ENCODE data around the gene ZNF587B. TPM values are rescaled to one million over a fixed set of nuclear protein-coding genes. Genes with fewer than 3 reads are reported as not detected.
A peak's percentile ranks its signal among the peaks of the same experiment; 100 is the strongest.

Gene ZNF587B
- total RNA-seq, 2 experiments from 2014 or later, result 23.0 to 23.8 TPM

DNA sequence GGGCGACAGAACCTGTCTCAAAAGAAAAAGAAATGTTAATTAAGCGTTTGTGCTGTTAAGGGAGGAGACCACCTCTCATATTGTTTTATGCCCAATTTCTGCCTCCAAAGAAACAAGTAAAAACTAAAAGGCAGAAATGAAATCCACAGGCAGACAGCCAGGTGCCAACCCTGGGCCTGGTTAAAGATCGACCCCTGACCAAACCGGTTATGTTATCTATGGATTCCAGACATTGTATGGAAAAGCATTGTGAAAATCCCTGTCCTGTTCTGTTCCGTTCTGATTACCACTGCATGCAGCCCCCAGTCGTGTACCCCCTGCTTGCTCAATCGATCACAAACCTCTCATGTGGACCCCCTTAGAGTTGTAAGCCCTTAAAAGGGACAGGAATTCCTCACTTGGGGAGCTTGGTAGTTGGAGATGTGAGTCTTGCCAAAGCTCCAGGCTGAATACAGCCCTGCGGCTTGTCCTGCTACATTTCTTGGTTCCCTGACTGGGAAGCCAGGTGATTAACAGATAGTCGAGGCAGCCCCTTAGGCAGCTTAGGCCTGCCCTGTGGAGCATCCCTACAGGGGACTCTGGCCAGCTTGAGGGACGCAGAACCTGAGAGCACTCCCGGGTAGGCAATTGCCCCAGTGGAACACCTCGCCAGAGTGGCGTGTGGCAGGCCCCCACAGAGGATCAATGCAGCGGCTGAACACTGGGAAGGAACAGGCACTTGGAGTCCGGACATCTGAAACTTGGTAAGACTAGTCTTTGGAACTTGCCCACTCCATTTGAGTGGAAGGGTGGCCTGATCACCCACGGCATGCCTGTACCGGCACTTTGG lies 14.6 kb upstream of the ZNF587B start:
- Mint-ChIP-seq H3K4me1 (ENCODE audit: low read depth) (peaks cover 55% of the 10 kb centered on the region), H3K27me3 (no peaks in the 10 kb centered on the region), H3K4me3 (peak overlapping the region; percentile 97), H3K36me3 (ENCODE audit: low read depth) (peaks cover 44% of the 10 kb centered on the region), H3K9me3 (no peaks in the 10 kb centered on the region), H3K27ac (peak overlapping the region; percentile 94)
- intact Hi-C loops (cut with DNase I, micrococcal nuclease), result loop anchor here (5.0 to 10.0 kb wide), 3 partner anchors 339 to 509 kb away; partner anchors contain the start of genes ZNF17 (in 1 of the 2), ZNF329 (in 1 of the 2) and ZSCAN22 (in 1 of the 2)
- TF ChIP-seq, protein P1, sequence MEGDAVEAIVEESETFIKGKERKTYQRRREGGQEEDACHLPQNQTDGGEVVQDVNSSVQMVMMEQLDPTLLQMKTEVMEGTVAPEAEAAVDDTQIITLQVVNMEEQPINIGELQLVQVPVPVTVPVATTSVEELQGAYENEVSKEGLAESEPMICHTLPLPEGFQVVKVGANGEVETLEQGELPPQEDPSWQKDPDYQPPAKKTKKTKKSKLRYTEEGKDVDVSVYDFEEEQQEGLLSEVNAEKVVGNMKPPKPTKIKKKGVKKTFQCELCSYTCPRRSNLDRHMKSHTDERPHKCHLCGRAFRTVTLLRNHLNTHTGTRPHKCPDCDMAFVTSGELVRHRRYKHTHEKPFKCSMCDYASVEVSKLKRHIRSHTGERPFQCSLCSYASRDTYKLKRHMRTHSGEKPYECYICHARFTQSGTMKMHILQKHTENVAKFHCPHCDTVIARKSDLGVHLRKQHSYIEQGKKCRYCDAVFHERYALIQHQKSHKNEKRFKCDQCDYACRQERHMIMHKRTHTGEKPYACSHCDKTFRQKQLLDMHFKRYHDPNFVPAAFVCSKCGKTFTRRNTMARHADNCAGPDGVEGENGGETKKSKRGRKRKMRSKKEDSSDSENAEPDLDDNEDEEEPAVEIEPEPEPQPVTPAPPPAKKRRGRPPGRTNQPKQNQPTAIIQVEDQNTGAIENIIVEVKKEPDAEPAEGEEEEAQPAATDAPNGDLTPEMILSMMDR (IDR thresholded peaks at IDR 0.05), result no peak
- H3K4me1 ChIP-seq (ENCODE audit: insufficient read depth, low read length), result peaks cover 45% of the 10 kb centered on the region
- CTCF ChIA-PET, result interaction anchor here (1.0 kb wide), 1 partner anchor 46 kb away, joined by 4 read pairs; the partner anchor contains the start of gene ZNF586
- POLR2A ChIA-PET, result interaction anchor here (0.6 to 1.9 kb wide), 15 partner anchors 15 to 201 kb away, joined by 3 to 17 read pairs (median 4); partner anchors contain the start of genes ZNF134, ZNF154, ZNF211 and ZNF417
- ATAC-seq (ENCODE audit: poor library complexity) (no peak), DNase-seq (no peak)
- H3K9me3 ChIP-seq (ENCODE audit: control insufficient read depth in 1 of 2, insufficient read depth in 1 of 2, low read length in 2 of 2), result no peaks in the 10 kb centered on the region
- H3K27ac ChIP-seq (ENCODE audit: low read depth in 1 of 2, low read length in 2 of 2), result peak overlapping the region; percentile 55 to 71
- H3K4me3 ChIP-seq (ENCODE audit: low read length), result peak overlapping the region; percentile 74
- H3K27me3 ChIP-seq (ENCODE audit: control insufficient read depth in 1 of 2, insufficient read depth in 2 of 2, low read length in 2 of 2), result no peaks in the 10 kb centered on the region
- H3K36me3 ChIP-seq (ENCODE audit: insufficient read depth, low read length), result peaks cover 4% of the 10 kb centered on the region

DNA sequence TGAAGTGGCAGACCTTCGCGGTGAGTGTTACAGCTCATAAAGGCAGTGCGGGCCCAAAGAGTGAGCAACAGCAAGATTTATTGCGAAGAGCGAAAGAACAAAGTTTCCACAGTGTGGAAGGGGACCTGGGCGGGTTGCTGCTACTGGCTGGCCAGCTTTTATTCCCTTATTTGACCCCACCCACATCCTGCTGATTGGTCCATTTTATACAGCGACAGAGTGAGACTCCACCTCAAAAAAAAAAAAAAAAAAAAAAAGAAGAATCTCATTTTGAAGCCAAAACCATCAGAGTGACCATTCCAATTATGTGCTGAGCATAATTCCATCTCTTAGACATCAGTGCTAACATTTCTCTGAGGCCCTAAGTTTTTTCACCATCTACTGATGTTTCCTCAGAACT lies 13.4 kb upstream of the ZNF587B start:
- CTCF ChIA-PET, result no interaction called here
- peaks cover 60% of the 10 kb centered on the region for H3K4me1 Mint-ChIP-seq (ENCODE audit: low read depth)
- H3K27me3 Mint-ChIP-seq, result no peaks in the 10 kb centered on the region
- TF ChIP-seq, protein P1 (IDR thresholded peaks at IDR 0.05), result no peak
- H3K4me1 ChIP-seq (ENCODE audit: insufficient read depth, low read length), result peaks cover 52% of the 10 kb centered on the region
- no peaks in the 10 kb centered on the region for H3K9me3 Mint-ChIP-seq
- ATAC-seq (ENCODE audit: poor library complexity) (no peak), DNase-seq (no peak)
- intact Hi-C loops (cut with DNase I, micrococcal nuclease), result loop anchor here (5.0 to 10.0 kb wide), 3 partner anchors 338 to 508 kb away; partner anchors contain the start of genes ZNF17 (in 1 of the 2), ZNF329 (in 1 of the 2) and ZSCAN22 (in 1 of the 2)
- peak overlapping the region; percentile 67 for H3K4me3 Mint-ChIP-seq
- H3K9me3 ChIP-seq (ENCODE audit: control insufficient read depth in 1 of 2, insufficient read depth in 1 of 2, low read length in 2 of 2), result no peaks in the 10 kb centered on the region
- H3K4me3 ChIP-seq (ENCODE audit: low read length), result no peak overlapping the region
- POLR2A ChIA-PET, result interaction anchor here (0.7 kb wide), 1 partner anchor 329 kb away, joined by 4 read pairs; the partner anchor contains the start of gene ZNF419
- H3K27ac ChIP-seq (ENCODE audit: low read depth in 1 of 2, low read length in 2 of 2), result no peak overlapping the region
- no peaks in the 10 kb centered on the region for H3K27me3 ChIP-seq (ENCODE audit: control insufficient read depth in 1 of 2, insufficient read depth in 2 of 2, low read length in 2 of 2)
- H3K36me3 ChIP-seq (ENCODE audit: insufficient read depth, low read length), result peaks cover 3% of the 10 kb centered on the region
- peaks cover 45% of the 10 kb centered on the region for H3K36me3 Mint-ChIP-seq (ENCODE audit: low read depth)
- H3K27ac Mint-ChIP-seq, result peak overlapping the region; percentile 15

DNA sequence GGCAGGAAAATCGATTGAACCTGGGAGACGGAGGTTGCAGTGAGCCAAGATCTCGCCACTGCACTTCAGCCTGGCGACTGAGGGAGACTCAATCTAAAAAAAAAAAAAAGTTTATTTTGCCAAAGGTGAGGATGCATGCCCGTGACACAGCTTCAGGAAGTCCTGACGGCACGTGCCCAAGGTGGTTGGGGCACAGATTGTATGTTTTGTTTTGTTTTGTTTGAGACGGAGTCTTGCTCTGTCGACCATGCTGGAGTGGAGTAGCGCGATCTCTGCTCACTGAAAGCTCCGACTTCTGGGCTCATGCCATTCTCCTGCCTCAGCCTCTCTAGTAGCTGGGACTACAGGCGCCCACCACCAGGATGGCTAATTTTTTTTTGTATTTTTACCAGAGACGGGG lies 12.1 kb upstream of the ZNF587B start:
- Histone ChIP-seq H3K9me3 (ENCODE audit: control insufficient read depth in 1 of 2, insufficient read depth in 1 of 2, low read length in 2 of 2) (no peaks in the 10 kb centered on the region), H3K27me3 (ENCODE audit: control insufficient read depth in 1 of 2, insufficient read depth in 2 of 2, low read length in 2 of 2) (no peaks in the 10 kb centered on the region), H3K4me1 (ENCODE audit: insufficient read depth, low read length) (peaks cover 43% of the 10 kb centered on the region), H3K36me3 (ENCODE audit: insufficient read depth, low read length) (no peaks in the 10 kb centered on the region), H3K27ac (ENCODE audit: low read depth in 1 of 2, low read length in 2 of 2) (no peak overlapping the region), H3K4me3 (ENCODE audit: low read length) (no peak overlapping the region)
- ChIA-PET POLR2A (interaction anchor here (0.7 kb wide), 2 partner anchors 31 to 485 kb away, joined by 3 read pairs; no protein-coding TSS in a partner anchor), CTCF (interaction anchor here (1.9 kb wide), 1 partner anchor 48 kb away, joined by 10 read pairs; the partner anchor contains the start of gene ZNF586)
- peaks cover 43% of the 10 kb centered on the region for H3K36me3 Mint-ChIP-seq (ENCODE audit: low read depth)
- TF ChIP-seq, protein P1 (IDR thresholded peaks at IDR 0.05), result no peak
- peaks cover 56% of the 10 kb centered on the region for H3K4me1 Mint-ChIP-seq (ENCODE audit: low read depth)
- DNase-seq, result no peak
- no peaks in the 10 kb centered on the region for H3K27me3 Mint-ChIP-seq
- H3K4me3 Mint-ChIP-seq, result peak overlapping the region; percentile 96
- H3K27ac Mint-ChIP-seq, result peak overlapping the region; percentile 92
- intact Hi-C loops (cut with DNase I, micrococcal nuclease), result loop anchor here (2.0 to 10.0 kb wide), 4 partner anchors 31 to 507 kb away; partner anchors contain the start of genes ZNF17 (in 1 of the 2), ZNF329 (in 1 of the 2), ZNF587 (in 1 of the 2) and ZSCAN22 (in 1 of the 2)
- no peaks in the 10 kb centered on the region for H3K9me3 Mint-ChIP-seq
- ATAC-seq (ENCODE audit: poor library complexity), result no peak
